Mammary epithelial cell (primary cell): Measurements from ENCODE around the gene MEIS1.

Source experiments
- CTCF ChIP-seq, 2 donors: IDR thresholded peaks in 1 of 2; conservative IDR thresholded peaks in 1 of 2; 2 replicates each; pipeline ENCODE4 v1.5.1; 2011 to 2012; ENCODE audit warnings: inconsistent platforms in 2 of 2, low read length in 2 of 2, mild to moderate bottlenecking in 2 of 2, control low read depth in 1 of 2, low read depth in 1 of 2; ENCODE audit not compliant: insufficient read depth in 1 of 2; ENCODE audit errors: extremely low read depth in 1 of 2
- EZH2 ChIP-seq: IDR thresholded peaks from 2 replicates; pipeline ENCODE4 v1.6.1; 2012; ENCODE audit warnings: low read length, inconsistent platforms, borderline replicate concordance

GRCh38 chr2:66573821-66574233, 138.9 kb downstream of the MEIS1 start:
- TF ChIP-seq EZH2 (no peak), CTCF (conservative IDR thresholded peaks at IDR 0.05 in 1 of 2, IDR thresholded peaks at IDR 0.05 in 1 of 2; ENCODE audit: extremely low read depth in 1 of 2, insufficient read depth in 1 of 2, low read depth in 1 of 2, low read length in 2 of 2) (no peak)
